ENCODE data around the gene FBXW2. TPM values are rescaled to one million over a fixed set of nuclear protein-coding genes. Genes with fewer than 3 reads are reported as not detected.

Gene FBXW2
- total RNA-seq, 6 donors from 2014 or later = 42.2 to 149 (median 79.7) TPM

GRCh38 chr9:120737416-120738165 is 55.6 kb downstream of the FBXW2 start:
- Histone ChIP-seq H3K27ac (peak overlapping the region in 3 of 4 donors; percentile 74 to 92 (median 91)), H3K36me3 (no peaks in the 10 kb centered on the region), H3K4me1 (peaks cover 22 to 36% (median 24%) of the 10 kb centered on the region in 4 donors), H3K4me3 (no peak overlapping the region), H3K27me3 (no peaks in the 10 kb centered on the region), H3K9me3 (no peaks in the 10 kb centered on the region)
- no peak for DNase-seq
- no peak for ATAC-seq (ENCODE audit: low FRiP score in 2 of 2)
- no peak for TF ChIP-seq EP300 (IDR thresholded peaks at IDR 0.05)
- no peak for TF ChIP-seq POLR2AphosphoS5 (IDR thresholded peaks at IDR 0.05)
- TF ChIP-seq POLR2A (IDR thresholded peaks at IDR 0.05) = no peak
- no peak for TF ChIP-seq CTCF (IDR thresholded peaks at IDR 0.05)
- 74 to 89% methylated on average over 5 of the region's 5 CpGs for WGBS, 2 donors

- Histone ChIP-seq H3K4me1 (peaks cover 23 to 42% (median 26%) of the 10 kb centered on the region in 4 donors), H3K9me3 (no peaks in the 10 kb centered on the region), H3K36me3 (no peaks in the 10 kb centered on the region), H3K4me3 (no peak overlapping the region), H3K27me3 (no peaks in the 10 kb centered on the region), H3K27ac (peak overlapping the region in 3 of 4 donors; percentile 74 to 92 (median 91))
- 92 to 96% methylated on average over 2 of the region's 2 CpGs for WGBS, 2 donors
- no peak for ATAC-seq (ENCODE audit: low FRiP score in 2 of 2)
- no peak for DNase-seq
- TF ChIP-seq POLR2A (IDR thresholded peaks at IDR 0.05) (no peak), POLR2AphosphoS5 (IDR thresholded peaks at IDR 0.05) (no peak), CTCF (IDR thresholded peaks at IDR 0.05) (no peak), EP300 (IDR thresholded peaks at IDR 0.05) (no peak)
Measured at GRCh38 chr9:120736881-120737280, 56.3 kb downstream of the FBXW2 start.

- peak overlapping the region; percentile 73 to 92 (median 89) for H3K27ac ChIP-seq
- peak; percentile 78 to 79 for ATAC-seq (ENCODE audit: low FRiP score in 2 of 2)
Measured at GRCh38 chr9:120735415-120736126, 57.6 kb downstream of the FBXW2 start.

GRCh38 chr9:120734607-120735410 is 58.4 kb downstream of the FBXW2 start:
- peak in 1 of 2 donors; percentile 48 for DNase-seq
- Histone ChIP-seq H3K27ac (peak overlapping the region; percentile 73 to 92 (median 89)), H3K4me1 (peaks cover 33 to 58% (median 34%) of the 10 kb centered on the region in 4 donors)

More at GRCh38 chr9:120735415-120736126, 57.6 kb downstream of the FBXW2 start:
- TF ChIP-seq EP300 (IDR thresholded peaks at IDR 0.05) (peak in 3 of 4 donors; percentile 58 to 91 (median 76)), POLR2AphosphoS5 (IDR thresholded peaks at IDR 0.05) (peak; percentile 74 to 91), CTCF (IDR thresholded peaks at IDR 0.05) (no peak)
- WGBS, 2 donors = 63 to 68% methylated on average over 3 of the region's 3 CpGs
- peak in 1 of 2 donors; percentile 88 for DNase-seq
- Histone ChIP-seq H3K4me3 (no peak overlapping the region), H3K27me3 (no peaks in the 10 kb centered on the region), H3K36me3 (no peaks in the 10 kb centered on the region), H3K9me3 (no peaks in the 10 kb centered on the region), H3K4me1 (peaks cover 29 to 52% (median 31%) of the 10 kb centered on the region in 4 donors)

More at GRCh38 chr9:120734607-120735410, 58.4 kb downstream of the FBXW2 start:
- Histone ChIP-seq H3K4me3 (no peak overlapping the region), H3K27me3 (no peaks in the 10 kb centered on the region), H3K9me3 (no peaks in the 10 kb centered on the region), H3K36me3 (no peaks in the 10 kb centered on the region)
- ATAC-seq (ENCODE audit: low FRiP score in 2 of 2) = peak in 1 of 2 donors; percentile 16
- 25 to 48% methylated on average over 2 of the region's 2 CpGs for WGBS, 2 donors
- TF ChIP-seq CTCF (IDR thresholded peaks at IDR 0.05) = no peak
- TF ChIP-seq POLR2A (IDR thresholded peaks at IDR 0.05) = peak in 1 of 4 donors; percentile 25

Data from upper lobe of left lung (tissue), 6 donors.